ENCODE results near the gene CRB1.

Gene CRB1

GRCh38 chr1:197313713-197314112, 45.7 kb downstream of the CRB1 start:
- ChIA-PET POLR2A (no interaction called here), CTCF (interaction anchor here (1.0 to 1.4 kb wide), 2 partner anchors 13 to 43 kb away, joined by 3 read pairs; no protein-coding TSS in a partner anchor)
- no peak for DNase-seq (ENCODE audit: extremely low spot score)
- no peak for TF ChIP-seq CTCF (IDR thresholded peaks at IDR 0.05; ENCODE audit: control extremely low read depth, extremely low read depth, low read depth, missing control alignments)

GRCh38 chr1:197314682-197315081, 46.6 kb downstream of the CRB1 start:
- ChIA-PET CTCF (interaction anchor here (1.4 kb wide), 1 partner anchor 42 kb away, joined by 3 read pairs; no protein-coding TSS in a partner anchor), POLR2A (no interaction called here)
- no peak for DNase-seq (ENCODE audit: extremely low spot score)
- TF ChIP-seq CTCF (IDR thresholded peaks at IDR 0.05; ENCODE audit: control extremely low read depth, extremely low read depth, low read depth, missing control alignments) = no peak

- DNase-seq (ENCODE audit: extremely low spot score) = no peak
- TF ChIP-seq CTCF (IDR thresholded peaks at IDR 0.05; ENCODE audit: control extremely low read depth, extremely low read depth, low read depth, missing control alignments) = no peak
- ChIA-PET POLR2A (no interaction called here), CTCF (no interaction called here)
Measured at GRCh38 chr1:197319631-197320030, 51.6 kb downstream of the CRB1 start.

- ChIA-PET CTCF (interaction anchor here (1.4 to 1.5 kb wide), 2 partner anchors 9 to 13 kb away, joined by 3 read pairs; no protein-coding TSS in a partner anchor), POLR2A (no interaction called here)
- no peak for TF ChIP-seq CTCF (IDR thresholded peaks at IDR 0.05; ENCODE audit: control extremely low read depth, extremely low read depth, low read depth, missing control alignments)
- no peak for DNase-seq (ENCODE audit: extremely low spot score)
Measured at GRCh38 chr1:197320991-197321531, 53.0 kb downstream of the CRB1 start.

- no peak for DNase-seq (ENCODE audit: extremely low spot score)
- ChIA-PET CTCF (interaction anchor here (1.4 to 1.8 kb wide), 4 partner anchors 8 to 32 kb away, joined by 3 to 6 read pairs (median 4); no protein-coding TSS in a partner anchor), POLR2A (no interaction called here)
- TF ChIP-seq CTCF (IDR thresholded peaks at IDR 0.05; ENCODE audit: control extremely low read depth, extremely low read depth, low read depth, missing control alignments) = no peak
Measured at GRCh38 chr1:197321811-197322210, 53.8 kb downstream of the CRB1 start.

GRCh38 chr1:197327776-197328364, 59.8 kb downstream of the CRB1 start:
- TF ChIP-seq CTCF (IDR thresholded peaks at IDR 0.05; ENCODE audit: control extremely low read depth, extremely low read depth, low read depth, missing control alignments) = peak; percentile 52
- ChIA-PET CTCF (interaction anchor here (0.6 to 2.5 kb wide), 3 partner anchors 21 to 30 kb away, joined by 3 to 6 read pairs (median 3); no protein-coding TSS in a partner anchor), POLR2A (no interaction called here)
- DNase-seq (ENCODE audit: extremely low spot score) = no peak
